DMS 273 (cell line): Measurements from ENCODE around the gene FAM13A.
A peak's percentile ranks its signal among the peaks of the same experiment; 100 is the strongest.

ENCODE experiments used
- DNase-seq: peaks from one replicate; lab custom pipeline; 2025; ENCODE audit not compliant: unreplicated experiment; lab: John Stamatoyannopoulos, UW

FAM13A gene

DNA sequence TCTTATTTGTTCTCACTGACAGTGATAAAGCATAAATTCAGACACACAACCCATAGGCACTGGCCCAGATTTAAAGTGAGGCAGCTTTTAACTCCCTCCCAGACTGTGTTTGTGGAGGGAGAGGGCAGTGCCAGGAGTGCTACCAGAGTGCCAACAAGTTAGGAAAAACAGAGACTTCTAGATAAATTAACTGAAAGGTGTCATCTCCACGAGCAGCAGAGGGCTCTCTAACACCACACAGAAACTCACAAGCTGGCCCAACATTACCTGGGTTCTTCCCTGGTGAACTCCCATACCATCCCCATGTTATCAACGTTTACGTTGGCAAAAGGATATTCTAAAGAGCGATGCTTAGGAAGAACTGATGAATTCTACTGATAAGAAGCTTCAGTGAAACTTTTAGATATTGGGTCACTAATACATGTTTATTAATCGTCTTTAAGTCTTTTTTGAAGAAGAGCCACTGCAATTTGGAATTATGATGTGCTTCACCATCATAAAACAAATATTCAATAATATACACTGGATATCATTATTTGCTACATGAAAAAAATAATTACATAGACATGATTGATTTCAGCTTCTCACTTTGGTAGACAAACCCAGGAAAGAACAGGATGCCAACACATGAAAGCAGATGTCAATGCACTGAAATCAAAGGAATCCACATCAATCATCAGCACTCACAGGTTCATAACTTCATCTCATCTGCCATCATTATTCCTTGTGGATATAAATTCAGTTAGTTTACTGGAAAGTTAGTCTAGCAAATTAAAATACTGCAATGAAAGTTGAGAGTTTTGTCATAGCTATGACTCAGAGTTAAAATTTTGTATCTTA, 238.1 kb downstream of the FAM13A start:
- peak; percentile 66 for DNase-seq

DNA sequence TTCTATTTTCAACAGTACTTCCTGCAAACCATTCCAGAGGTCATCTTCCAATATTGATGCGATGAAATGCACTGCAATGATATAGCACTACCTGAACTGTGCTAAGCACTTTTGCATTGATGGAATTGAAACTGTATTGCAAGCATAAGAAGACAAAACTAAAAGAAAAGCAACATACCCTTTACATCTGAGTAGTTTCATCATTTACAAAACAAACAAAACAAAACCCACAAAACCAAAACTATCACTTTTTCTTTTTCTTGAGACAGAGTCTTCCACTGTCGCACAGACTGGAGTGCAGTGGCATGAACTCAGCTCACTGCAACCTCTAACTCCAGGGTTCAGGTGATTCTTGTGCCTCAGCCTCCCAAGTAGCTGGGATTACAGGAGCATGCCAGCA, 239.2 kb downstream of the FAM13A start:
- no peak for DNase-seq

DNA sequence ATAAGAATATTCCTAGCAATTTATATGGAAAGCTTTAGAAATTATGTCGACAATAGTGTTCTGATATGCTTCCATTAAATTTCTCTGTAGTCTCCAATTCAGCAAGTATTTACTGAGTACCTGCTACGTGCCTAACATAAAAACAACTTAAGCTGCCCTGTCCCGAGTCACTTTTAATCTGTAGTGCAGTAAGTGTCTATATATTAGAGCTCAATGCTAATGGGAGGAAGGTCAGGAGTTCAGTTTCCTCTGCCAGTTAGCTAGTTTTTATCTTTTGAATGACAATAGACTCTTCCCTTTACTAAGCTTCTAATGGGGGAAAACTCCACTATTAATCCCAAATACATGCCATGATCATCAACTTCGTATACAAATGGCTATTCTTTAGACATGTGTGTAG, 240.6 kb downstream of the FAM13A start:
- DNase-seq: no peak

DNA sequence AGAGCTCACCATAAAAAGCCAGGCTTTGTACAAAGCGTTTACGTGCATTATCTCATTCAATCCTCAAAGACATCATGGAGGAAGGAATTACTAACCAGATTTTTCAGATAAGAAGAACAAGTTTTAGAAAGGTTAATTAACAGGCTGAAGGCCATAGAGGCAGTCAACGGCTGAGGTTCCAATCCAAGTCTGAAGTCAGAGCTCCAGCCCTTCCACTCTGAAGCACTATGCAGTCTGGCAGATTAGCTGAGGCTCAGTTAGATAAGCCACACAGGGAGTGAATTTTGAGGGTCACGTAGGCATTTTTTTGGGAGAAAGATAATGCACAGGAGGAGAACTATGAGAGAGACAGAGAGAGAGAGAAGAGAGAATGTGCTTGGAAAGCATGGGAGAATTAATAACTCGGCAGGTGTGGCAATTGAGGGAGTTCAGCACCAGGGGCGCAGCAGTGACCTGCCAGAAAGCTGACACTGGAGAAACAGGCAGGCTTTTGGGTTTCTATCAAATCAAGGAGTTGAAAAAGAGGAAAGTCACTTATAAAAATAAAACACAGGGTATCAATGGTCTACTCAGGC, 242.9 kb downstream of the FAM13A start:
- no peak for DNase-seq

DNA sequence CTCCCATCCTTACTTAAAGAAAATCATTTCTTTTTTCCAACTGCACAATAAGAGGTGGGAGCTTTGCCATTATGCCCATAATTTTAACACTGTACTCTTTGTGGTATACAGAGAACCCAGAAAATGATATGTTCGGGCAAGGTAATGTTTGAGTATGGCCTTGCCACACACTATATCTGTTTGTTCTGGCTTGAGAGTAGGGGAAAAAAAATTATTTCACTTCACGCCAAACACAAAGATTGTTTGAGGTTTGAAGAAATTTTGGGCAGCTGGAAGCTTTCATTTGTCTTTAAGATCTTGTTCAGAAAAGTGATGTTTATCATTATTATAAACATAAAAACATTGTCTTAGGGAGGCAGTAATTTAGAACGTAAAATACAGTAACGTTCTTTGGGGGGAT, 244.0 kb downstream of the FAM13A start:
- no peak for DNase-seq

DNA sequence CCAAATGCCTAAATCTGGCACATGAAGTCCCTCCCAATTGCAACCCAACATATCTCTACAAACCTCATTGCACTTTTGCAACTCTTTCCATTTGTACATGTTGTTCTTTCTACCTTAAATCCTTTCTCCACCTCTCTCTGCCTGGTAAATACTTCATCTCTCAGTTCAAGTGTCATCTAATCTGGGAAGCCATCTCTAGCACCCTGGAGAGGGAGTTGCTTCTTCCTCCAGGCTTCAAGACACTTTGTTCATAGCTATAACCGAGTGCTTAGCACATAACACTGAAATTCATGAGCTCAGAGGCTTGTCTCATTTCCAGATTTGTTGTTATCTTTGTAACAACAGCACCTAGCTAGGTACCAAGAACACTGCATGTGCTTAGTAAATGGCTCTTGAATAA, 244.6 kb downstream of the FAM13A start:
- DNase-seq: no peak

DNA sequence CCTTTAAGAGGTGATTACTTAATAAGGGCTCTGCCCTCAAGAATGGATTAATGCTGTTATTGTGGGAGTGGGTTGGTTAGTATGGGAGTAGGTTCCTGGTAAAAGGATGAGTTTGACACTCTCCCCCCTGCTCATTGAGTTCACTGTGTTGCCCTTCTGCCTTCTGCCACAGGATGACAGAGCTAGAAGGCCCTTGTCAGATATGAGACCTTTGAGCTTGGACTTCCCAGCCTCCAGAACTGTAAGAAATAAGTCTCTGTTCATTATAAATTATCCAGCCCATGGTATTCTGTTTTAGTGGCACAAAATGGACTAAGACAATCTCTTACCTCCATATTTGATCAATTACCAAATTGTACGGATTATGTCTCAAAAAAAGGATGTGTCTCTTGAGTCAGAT, 245.1 kb downstream of the FAM13A start:
- no peak for DNase-seq

DNA sequence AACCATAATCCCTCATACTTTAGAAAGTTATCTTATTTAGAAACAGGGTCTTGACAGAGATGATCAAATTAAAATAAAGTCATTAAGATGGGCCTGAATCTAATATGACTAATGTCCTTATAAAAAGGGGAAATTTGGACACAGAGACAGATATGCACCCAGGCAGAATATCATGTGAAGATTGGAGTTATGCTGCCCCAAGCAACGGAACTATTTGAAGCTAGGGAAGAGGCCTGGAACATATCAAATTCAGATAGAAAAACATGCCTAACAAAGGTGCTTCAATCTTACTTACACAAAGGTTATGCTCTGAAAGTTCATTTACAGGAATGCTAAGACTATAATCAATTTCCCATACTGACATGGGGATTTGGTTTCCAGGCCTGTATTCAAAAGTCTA, 246.7 kb downstream of the FAM13A start:
- no peak for DNase-seq

DNA sequence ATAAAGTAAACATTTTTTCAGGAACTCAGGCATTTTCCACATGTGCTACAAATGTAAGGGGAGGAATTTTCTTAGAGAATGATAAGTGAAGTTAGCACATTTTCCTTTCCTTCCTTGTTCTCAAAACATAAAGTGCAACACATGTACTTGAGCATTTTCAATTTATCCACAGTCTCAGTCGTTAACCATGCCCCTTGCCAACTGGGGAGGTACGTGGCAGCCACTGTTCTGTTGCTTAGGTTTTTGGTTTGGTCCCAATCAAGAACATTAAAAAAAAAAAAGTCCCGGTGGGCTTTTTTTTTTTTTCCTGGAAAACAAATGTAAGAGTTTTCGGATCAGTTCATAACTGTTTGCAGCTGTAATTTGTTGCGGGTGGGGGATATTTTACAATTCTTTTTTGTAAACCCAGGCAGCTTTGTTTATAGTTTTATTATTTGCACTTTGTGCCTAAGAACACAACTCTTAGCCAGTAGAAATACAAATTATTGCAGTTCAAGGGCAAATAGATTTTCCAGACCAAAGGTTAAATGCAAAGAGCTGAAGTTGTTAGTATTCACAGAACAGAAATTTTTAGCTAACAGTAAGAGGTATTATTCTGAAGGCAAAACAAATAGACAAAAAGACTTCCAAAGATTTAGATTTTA, 247.3 kb downstream of the FAM13A start:
- no peak for DNase-seq

DNA sequence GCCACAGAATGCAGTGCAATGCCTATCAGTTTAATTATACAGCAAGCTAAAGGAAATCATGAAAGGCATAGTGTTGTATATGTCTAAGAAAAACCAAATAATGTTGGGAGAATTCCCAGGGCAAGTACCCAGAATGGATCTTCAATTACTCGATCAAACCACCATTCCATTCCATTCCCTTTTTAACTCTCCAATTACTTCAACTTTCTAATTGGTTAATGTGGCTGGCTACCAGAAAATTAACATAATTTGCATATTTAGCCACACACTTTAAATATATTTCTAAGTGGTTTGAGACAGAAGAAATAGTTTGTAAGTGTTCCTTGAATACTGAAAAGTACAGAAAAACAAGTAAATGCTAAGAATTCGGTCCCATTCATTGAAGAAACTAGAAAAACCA, 247.9 kb downstream of the FAM13A start:
- no peak for DNase-seq

DNA sequence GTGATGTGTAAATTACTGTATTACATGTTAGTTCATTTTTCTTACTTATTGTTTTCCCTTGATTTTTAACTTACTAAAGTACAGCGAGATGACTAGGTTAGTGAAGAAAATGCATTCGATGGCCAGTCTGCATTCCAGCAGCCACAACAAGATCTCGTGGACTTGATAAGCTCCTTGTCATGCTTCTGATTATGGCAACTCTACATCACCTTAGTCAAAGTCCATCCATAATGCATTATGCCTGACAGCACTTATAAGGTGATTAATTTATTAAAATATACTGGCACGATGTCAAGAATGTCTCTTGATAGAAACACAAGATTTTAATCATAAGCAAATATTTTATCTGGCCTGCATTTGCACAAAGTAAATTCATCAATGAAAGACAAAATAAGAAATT, 249.5 kb downstream of the FAM13A start:
- no peak for DNase-seq

DNA sequence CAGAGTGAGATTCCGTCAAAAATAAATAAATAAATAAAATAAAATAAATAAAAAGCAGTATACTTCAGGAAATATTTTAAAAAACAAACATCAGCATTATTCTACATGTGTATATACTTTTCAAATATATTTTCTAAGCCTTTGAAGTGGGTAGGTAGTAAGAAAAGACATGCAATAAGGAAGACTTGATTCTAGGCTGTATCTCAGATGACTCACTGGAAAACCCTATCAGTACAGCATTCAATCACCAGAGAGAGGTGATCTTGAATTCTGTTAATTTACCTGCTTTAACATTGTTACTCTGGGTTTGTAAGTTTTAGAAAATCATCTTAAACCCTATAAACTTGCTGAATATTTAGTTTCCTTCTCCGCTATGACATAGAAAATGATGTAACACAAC, 252.8 kb downstream of the FAM13A start:
- DNase-seq: no peak

DNA sequence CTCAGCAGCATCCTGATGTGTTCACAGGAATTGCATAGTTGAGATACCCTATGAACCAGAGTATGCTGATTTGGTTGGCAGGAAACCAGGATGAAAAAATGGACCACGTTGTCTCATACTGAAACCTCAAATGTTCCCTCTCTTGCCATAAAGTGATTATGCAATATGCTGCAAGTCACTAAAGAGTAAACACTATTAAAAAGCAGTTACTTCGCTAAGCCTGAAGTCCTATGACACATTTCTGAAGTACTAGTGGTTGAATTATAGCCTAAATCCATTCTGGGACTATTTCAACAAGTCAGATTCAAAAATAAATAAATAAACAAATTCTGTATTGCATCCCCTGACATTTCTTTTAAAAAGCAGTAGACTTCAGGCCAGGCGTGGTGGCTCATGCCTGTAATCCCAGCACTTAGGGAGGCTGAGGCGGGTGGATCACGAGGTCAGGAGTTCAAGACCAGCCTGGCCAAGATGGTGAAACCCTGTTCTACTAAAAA, 253.3 kb downstream of the FAM13A start:
- no peak for DNase-seq

DNA sequence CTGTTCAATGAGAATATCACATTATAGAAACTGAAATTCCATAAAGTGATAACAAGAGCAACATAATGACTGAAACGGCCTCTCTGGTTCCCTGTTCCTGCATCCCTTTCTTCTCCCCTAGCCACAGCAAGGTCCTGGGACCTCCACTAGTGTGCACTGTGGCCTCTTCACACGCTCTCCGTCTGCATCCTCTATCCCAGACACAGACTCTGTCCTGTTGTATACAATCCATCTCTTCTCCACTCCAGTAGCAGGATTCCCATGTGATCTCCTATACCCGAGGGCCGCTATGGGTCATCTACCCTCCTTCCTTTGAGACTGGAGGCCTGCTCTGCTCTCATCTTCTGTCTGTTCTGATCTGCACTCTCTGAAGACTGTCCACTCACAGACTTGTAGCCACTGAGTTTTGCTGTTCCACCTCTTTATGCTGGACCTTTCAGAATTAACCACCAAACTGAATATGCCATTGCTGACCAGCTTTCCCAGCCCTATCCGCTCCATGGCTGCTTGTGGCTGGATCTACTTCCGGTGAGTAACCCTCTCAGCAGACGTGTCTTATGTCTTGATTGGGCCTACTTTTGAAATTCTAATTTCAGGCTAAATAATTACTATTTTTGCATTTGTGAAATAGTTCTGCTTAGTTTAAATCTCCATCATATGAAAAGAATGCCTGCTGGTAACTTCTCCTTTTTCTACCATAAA, 254.2 kb downstream of the FAM13A start:
- no peak for DNase-seq

DNA sequence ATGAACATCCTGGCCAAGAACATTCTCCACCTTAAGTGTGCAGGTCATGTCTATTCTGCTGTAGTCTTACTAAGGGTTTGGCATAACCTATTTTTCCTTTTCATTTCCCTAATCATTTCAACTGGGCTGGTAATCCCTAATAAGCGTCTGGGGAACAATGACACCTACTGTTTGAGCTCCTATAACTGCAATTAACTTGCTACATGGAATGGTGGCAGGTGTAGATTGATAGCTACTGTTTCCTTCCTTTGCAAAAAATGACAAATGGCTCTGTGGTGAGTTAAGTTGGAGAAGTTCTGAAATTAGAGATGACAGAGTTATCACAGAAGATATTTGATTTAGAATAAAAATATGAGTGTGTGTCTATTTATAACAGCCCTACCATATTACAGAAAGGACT, 254.8 kb downstream of the FAM13A start:
- no peak for DNase-seq

DNA sequence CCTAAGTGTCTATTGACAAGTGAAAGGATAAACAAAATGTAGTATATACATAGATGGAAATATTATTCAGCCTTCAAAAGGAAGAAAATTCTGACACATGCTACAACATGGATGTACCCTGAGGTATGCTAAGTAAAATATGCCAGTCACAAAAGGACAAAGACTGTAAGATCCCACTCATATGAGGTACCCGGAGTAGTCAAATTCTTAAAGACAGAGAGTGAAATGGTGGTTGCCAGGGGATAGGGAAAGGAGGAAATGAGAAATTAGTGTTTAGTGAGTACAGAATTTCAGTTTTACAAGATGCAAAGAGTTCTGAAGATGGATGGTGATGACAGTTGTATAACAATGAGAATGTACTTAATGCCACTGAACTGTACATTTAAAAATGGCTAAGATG, 257.1 kb downstream of the FAM13A start:
- DNase-seq: no peak

DNA sequence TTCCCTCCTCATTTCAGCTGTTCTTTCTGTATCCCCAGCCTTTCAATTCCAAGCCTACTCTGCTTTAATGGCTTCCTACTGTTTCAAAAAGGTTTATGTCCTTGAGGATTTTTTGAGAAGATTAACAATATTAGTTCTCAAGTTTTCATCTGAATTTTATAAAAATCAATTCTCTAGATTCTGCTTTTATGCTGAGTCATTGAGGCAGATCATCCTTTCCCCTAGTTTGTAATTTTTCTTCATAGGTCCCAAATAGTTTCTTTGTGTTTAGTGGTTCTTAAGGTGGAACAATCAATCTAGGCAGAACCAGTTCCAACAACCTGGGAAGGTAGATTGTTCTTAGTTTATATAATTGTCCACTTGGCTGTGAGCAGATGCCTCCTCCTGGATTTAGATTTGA, 259.3 kb downstream of the FAM13A start:
- DNase-seq: no peak

DNA sequence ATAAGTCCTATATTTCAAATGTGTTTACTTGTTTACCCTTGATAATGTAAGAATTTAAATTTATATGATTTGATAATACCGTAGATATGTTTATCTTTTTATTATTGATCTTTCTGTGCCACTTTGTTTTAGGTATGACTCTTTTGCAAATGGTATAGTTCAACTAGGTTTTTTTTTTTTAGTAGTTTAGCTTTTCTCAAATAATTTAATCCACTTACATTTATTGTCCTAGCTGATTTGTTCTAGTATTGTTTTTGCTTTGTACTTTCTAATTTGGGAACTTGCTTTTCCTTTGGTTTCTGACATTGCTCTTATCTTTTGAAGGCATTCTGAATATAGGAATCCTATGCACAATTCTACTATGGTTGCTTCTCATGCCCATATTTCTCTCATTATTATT, 260.4 kb downstream of the FAM13A start:
- DNase-seq: no peak

DNA sequence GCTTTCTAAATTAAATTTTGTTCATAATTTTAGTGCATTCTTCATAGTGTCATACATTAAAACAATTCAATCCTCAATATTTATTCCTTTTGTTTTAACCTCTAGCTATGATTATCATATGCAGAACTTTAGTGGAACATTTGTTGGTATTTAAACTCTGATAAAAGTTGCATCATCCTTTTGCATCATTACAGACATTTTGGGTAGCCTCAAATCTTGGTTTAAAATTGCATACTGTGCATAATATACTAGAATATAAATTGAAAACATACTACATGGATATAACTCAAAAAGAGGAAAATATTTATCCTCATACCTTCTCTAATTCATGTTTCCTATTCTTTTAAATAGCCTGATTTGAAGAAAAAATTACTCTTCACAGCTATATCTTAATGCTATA, 262.0 kb downstream of the FAM13A start:
- DNase-seq: no peak

DNA sequence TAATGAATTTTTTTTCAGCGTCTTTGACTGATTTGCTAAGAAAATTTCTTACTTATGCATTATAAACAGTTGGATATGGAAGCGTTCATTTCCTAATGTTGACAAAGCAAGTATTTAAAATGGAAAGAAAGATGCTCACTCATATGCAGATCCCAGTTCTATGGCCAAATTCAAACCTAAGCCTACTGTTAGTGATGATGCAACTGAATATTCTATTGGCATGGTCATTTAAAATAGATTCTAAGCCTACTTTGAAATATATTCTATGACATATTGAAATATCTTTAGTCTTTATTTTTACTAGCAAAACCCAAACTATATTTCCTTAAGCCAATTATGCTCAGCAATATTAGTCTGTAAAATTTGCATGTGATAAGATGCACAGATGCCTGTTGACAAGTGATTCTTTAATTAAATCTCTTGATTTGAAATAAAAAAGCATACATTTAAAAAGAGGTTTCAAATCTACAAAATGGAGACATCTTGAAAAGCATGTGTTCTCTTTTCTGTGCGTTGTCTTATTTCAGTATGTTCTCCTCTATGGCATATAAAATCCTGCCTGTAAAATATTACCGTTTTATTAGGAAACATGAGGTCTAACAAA, 262.8 kb downstream of the FAM13A start:
- no peak for DNase-seq

DNA sequence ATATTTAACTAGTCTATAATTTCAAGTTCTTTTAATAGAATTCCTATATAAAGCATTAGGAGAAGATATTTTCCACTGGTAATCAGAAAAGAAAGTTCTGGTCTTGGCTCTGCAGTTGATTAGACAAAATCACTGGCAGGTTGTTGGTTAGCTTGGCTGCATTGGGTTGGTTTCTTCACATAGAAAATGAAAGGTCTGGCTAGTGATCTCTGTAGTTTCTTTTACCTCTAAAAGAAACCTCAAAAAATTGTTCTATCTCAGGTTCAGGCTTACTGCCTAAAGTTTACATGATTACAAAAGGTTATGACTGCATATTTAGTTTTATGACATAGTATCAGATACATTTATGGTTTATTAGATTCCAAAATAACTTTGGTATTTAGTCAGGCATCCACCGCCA, 263.5 kb downstream of the FAM13A start:
- no peak for DNase-seq
